Measurements from ENCODE around the gene RNF25. TPM values are rescaled to one million over a fixed set of nuclear protein-coding genes. Genes with fewer than 3 reads are reported as not detected.

The RNF25 gene
- total and polyA plus RNA-seq, 5 donors from 2014 or later, result 19.5 to 25.6 (median 20.0) TPM

DNA sequence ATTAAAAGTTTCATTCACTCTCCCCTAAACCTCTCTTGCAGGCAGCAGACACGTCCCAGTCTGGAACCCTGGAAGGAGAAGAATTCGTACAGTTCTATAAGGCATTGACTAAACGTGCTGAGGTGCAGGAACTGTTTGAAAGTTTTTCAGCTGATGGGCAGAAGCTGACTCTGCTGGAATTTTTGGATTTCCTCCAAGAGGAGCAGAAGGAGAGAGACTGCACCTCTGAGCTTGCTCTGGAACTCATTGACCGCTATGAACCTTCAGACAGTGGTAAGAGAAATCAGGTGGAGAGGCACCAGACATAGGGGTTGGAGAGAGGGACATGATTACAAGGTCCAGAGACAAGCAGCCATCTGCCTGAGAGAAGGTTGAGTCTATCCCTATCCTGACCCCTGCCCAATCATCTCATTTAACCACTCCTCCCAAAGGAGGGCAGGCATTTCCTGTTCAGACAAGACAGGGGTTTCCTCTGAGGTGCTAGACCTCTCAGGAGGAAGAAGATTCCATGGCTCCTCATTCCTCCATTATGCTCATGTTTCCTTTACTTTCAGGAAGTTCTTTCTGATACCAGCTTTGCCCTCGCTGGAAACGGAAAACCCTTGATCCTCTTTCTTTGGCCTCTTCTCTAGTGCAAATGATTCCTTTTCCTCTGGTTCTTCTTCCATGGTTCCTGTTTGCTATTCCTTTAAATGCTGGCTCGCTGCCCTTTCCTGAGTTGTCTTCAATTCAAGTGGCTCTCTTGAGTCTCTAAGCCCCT lies 49.0 kb downstream of the RNF25 start:
- Mint-ChIP-seq H3K27ac (no peak overlapping the region), H3K4me1 (no peaks in the 10 kb centered on the region), H3K27me3 (peaks cover 7% of the 10 kb centered on the region), H3K4me3 (no peak overlapping the region), H3K36me3 (peaks cover 3% of the 10 kb centered on the region), H3K9me3 (no peaks in the 10 kb centered on the region)
- H3K27me3 ChIP-seq (ENCODE audit: control insufficient read depth, insufficient read depth, low read length), result no peaks in the 10 kb centered on the region
- no peak for ATAC-seq (ENCODE audit: low read depth in 2 of 2)
- H3K4me1 ChIP-seq (ENCODE audit: control insufficient read depth, insufficient read depth, low read length, poor library complexity, severe bottlenecking), result no peaks in the 10 kb centered on the region
- H3K27ac ChIP-seq (ENCODE audit: insufficient read depth, low read length, poor library complexity, severe bottlenecking), result no peak overlapping the region
- no peak overlapping the region for H3K4me3 ChIP-seq (ENCODE audit: low read depth, low read length)
- no peaks in the 10 kb centered on the region for H3K36me3 ChIP-seq (ENCODE audit: control insufficient read depth, insufficient read depth, low read length)
- H3K9me3 ChIP-seq (ENCODE audit: control insufficient read depth in 2 of 2, low read length in 2 of 2), result no peaks in the 10 kb centered on the region
- DNase-seq, result no peak

DNA sequence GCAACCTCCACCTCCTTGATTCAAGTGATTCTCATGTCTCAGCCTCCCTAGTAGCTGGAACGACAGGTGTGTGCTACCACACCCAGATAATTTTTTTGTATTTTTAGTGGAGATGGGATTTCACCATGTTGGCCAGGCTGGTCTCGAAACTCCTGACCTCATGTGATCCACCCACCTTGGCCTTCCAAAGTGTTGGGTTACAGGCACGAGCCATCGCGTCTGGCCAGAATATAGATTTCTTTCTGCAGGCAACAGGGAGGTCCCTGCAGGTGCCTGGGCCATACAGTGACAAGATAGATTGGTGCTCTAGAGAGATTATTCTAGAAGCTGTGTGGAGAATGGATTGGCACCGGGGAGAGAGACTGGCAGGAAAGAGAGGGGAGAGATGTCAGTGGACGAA lies 50.8 kb downstream of the RNF25 start:
- Histone ChIP-seq H3K27ac (ENCODE audit: insufficient read depth, low read length, poor library complexity, severe bottlenecking) (no peak overlapping the region), H3K4me3 (ENCODE audit: low read depth, low read length) (no peak overlapping the region), H3K36me3 (ENCODE audit: control insufficient read depth, insufficient read depth, low read length) (no peaks in the 10 kb centered on the region), H3K4me1 (ENCODE audit: control insufficient read depth, insufficient read depth, low read length, poor library complexity, severe bottlenecking) (no peaks in the 10 kb centered on the region), H3K9me3 (ENCODE audit: control insufficient read depth in 2 of 2, low read length in 2 of 2) (no peaks in the 10 kb centered on the region), H3K27me3 (ENCODE audit: control insufficient read depth, insufficient read depth, low read length) (no peaks in the 10 kb centered on the region)
- DNase-seq (no peak), ATAC-seq (ENCODE audit: low read depth in 2 of 2) (no peak)
- H3K4me3 Mint-ChIP-seq, result no peak overlapping the region
- peaks cover 11% of the 10 kb centered on the region for H3K27me3 Mint-ChIP-seq
- no peak overlapping the region for H3K27ac Mint-ChIP-seq
- H3K9me3 Mint-ChIP-seq, result no peaks in the 10 kb centered on the region
- no peaks in the 10 kb centered on the region for H3K4me1 Mint-ChIP-seq
- peaks cover 3% of the 10 kb centered on the region for H3K36me3 Mint-ChIP-seq

DNA sequence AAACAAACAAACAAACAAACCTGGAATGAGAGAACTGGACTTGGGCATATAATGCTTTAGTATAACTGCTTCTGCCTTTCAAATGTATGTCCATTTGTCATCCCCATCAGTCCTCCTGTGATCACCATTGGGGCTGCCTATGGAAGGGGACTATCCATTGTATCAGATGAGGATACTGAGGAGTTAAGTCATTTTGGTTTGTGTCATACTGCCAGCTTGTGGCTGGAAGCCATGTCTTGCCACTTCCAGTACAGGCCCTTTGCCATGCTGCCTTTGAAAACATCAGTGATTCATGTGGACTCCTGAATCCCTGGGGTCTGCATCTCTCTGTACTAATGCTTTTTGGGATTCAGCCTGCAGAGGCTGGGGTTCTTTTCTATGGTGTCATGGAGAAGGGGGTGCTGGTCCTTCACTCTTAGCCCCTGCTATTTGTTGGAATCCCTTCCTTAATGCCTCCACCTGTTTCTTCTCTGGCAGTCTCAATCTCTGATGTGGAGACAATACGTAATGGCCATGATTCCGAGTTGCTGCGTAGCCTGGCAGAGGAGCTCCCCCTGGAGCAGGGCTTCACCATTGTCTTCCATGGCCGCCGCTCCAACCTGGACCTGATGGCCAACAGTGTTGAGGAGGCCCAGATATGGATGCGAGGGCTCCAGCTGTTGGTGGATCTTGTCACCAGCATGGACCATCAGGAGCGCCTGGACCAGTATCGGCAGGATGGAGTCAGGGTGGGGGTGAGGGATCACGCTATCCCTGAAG lies 53.5 kb downstream of the RNF25 start:
- H3K36me3 ChIP-seq (ENCODE audit: control insufficient read depth, insufficient read depth, low read length), result no peaks in the 10 kb centered on the region
- H3K27me3 ChIP-seq (ENCODE audit: control insufficient read depth, insufficient read depth, low read length), result no peaks in the 10 kb centered on the region
- H3K4me1 ChIP-seq (ENCODE audit: control insufficient read depth, insufficient read depth, low read length, poor library complexity, severe bottlenecking), result no peaks in the 10 kb centered on the region
- Mint-ChIP-seq H3K4me3 (no peak overlapping the region), H3K4me1 (no peaks in the 10 kb centered on the region), H3K27me3 (peaks cover 11% of the 10 kb centered on the region), H3K36me3 (peaks cover 3% of the 10 kb centered on the region), H3K9me3 (no peaks in the 10 kb centered on the region), H3K27ac (peak overlapping the region in 1 of 3 donors; percentile 60)
- no peak overlapping the region for H3K4me3 ChIP-seq (ENCODE audit: low read depth, low read length)
- H3K9me3 ChIP-seq (ENCODE audit: control insufficient read depth in 2 of 2, low read length in 2 of 2), result no peaks in the 10 kb centered on the region
- DNase-seq (no peak), ATAC-seq (ENCODE audit: low read depth in 2 of 2) (no peak)
- no peak overlapping the region for H3K27ac ChIP-seq (ENCODE audit: insufficient read depth, low read length, poor library complexity, severe bottlenecking)

DNA sequence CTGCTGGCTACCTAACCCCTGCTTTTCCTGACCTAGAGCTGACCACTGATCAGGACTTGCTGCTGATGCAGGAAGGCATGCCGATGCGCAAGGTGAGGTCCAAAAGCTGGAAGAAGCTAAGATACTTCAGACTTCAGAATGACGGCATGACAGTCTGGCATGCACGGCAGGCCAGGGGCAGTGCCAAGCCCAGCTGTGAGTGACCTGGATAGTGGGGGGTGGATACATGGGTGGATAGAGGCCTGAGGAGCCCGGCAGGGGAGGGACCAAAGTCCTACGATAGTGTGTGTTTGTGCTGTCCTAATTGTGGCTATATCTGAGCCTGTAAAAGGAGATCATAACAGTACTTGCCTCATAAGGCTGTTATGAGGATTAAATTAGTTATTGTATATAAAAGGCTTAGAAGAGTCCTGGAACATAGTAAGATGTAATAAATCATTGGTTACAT lies 55.9 kb downstream of the RNF25 start:
- H3K27ac ChIP-seq (ENCODE audit: insufficient read depth, low read length, poor library complexity, severe bottlenecking), result no peak overlapping the region
- Mint-ChIP-seq H3K4me3 (no peak overlapping the region), H3K27me3 (peaks cover 8% of the 10 kb centered on the region), H3K9me3 (no peaks in the 10 kb centered on the region), H3K4me1 (no peaks in the 10 kb centered on the region), H3K36me3 (peaks cover 3% of the 10 kb centered on the region), H3K27ac (no peak overlapping the region)
- ATAC-seq (ENCODE audit: low read depth in 2 of 2), result no peak
- H3K36me3 ChIP-seq (ENCODE audit: control insufficient read depth, insufficient read depth, low read length), result no peaks in the 10 kb centered on the region
- H3K27me3 ChIP-seq (ENCODE audit: control insufficient read depth, insufficient read depth, low read length), result no peaks in the 10 kb centered on the region
- H3K9me3 ChIP-seq (ENCODE audit: control insufficient read depth in 2 of 2, low read length in 2 of 2), result no peaks in the 10 kb centered on the region
- no peak overlapping the region for H3K4me3 ChIP-seq (ENCODE audit: low read depth, low read length)
- no peak for DNase-seq
- H3K4me1 ChIP-seq (ENCODE audit: control insufficient read depth, insufficient read depth, low read length, poor library complexity, severe bottlenecking), result no peaks in the 10 kb centered on the region

Other genes with a start within 250 kb of the RNF25 start
- 30.7 TPM for gene USP37, start 103.7 kb downstream of the RNF25 start, total RNA-seq
- 10 to 100 TPM in 3 of 4 donors, 1 to 10 TPM in 1; 9.9 to 12.0 (median 11.7) TPM for gene USP37, start 103.7 kb downstream of the RNF25 start, polyA plus RNA-seq
- gene CNOT9, start 103.2 kb downstream of the RNF25 start, total RNA-seq, result 61.0 TPM
- gene CNOT9, start 103.2 kb downstream of the RNF25 start, polyA plus RNA-seq, result 10 to 100 TPM; 15.1 to 27.0 (median 22.3) TPM
- 0.12 TPM for gene PLCD4, start 64.1 kb downstream of the RNF25 start, total RNA-seq
- under 1 TPM in 2 of 4 donors, not detected in 2; 0.16 to 0.54 TPM for gene PLCD4, start 64.1 kb downstream of the RNF25 start, polyA plus RNA-seq
- 48.8 TPM for gene ZNF142, start 12.4 kb downstream of the RNF25 start, total RNA-seq
- gene ZNF142, start 12.4 kb downstream of the RNF25 start, polyA plus RNA-seq, result 1 to 10 TPM; 5.6 to 8.7 (median 6.4) TPM
- 25.3 TPM for gene BCS1L, start 12.3 kb downstream of the RNF25 start, total RNA-seq
- gene BCS1L, start 12.3 kb downstream of the RNF25 start, polyA plus RNA-seq, result 10 to 100 TPM; 11.7 to 15.3 (median 14.3) TPM
- gene STK36, start 84 bp upstream of the RNF25 start, total RNA-seq, result 10.5 TPM
- 1 to 10 TPM; 1.8 to 3.7 (median 2.6) TPM for gene STK36, start 84 bp upstream of the RNF25 start, polyA plus RNA-seq
- 19.0 TPM for gene TTLL4, start 38.8 kb upstream of the RNF25 start, total RNA-seq
- 1 to 10 TPM; 4.1 to 6.7 (median 4.8) TPM for gene TTLL4, start 38.8 kb upstream of the RNF25 start, polyA plus RNA-seq
- not detected for gene CYP27A1, start 110.1 kb upstream of the RNF25 start, total RNA-seq
- gene CYP27A1, start 110.1 kb upstream of the RNF25 start, polyA plus RNA-seq, result under 1 TPM in 1 of 4 donors, not detected in 3; 0.13 TPM
- gene PRKAG3, start 159.8 kb upstream of the RNF25 start, total RNA-seq, result not detected
- gene PRKAG3, start 159.8 kb upstream of the RNF25 start, polyA plus RNA-seq, result not detected
- not detected for gene WNT6, start 187.8 kb upstream of the RNF25 start, total RNA-seq
- gene WNT6, start 187.8 kb upstream of the RNF25 start, polyA plus RNA-seq, result not detected
- gene WNT10A, start 208.8 kb upstream of the RNF25 start, total RNA-seq, result 10.8 TPM
- gene WNT10A, start 208.8 kb upstream of the RNF25 start, polyA plus RNA-seq, result 10 to 100 TPM in 1 of 4 donors, 1 to 10 TPM in 3; 6.3 to 11.0 (median 8.8) TPM